Limb (tissue), 2 donors: ENCODE data around the gene PTPRT.
A peak's percentile ranks its signal among the peaks of the same experiment; 100 is the strongest.
"Not testable (repeated sequence)": the region's sequence is repeated elsewhere in the genome, so short reads cannot be mapped to it uniquely, and the experiment has no call there.

ENCODE experiments used
- DNase-seq, 2 donors: peaks; one replicate each; pipeline ENCODE4 v3.0.0-alpha.2; 2016; ENCODE audit errors: extremely low spot score in 2 of 2

PTPRT gene

GRCh38 chr20:42214074-42214473, 975.6 kb downstream of the PTPRT start:
- no peak for DNase-seq

- no peak for DNase-seq
These were observed 977.3 kb downstream of the PTPRT start for GRCh38 chr20:42212391-42212790.

GRCh38 chr20:42206557-42206956, 983.1 kb downstream of the PTPRT start:
- DNase-seq = not testable (repeated sequence)

- peak; percentile 24 to 42 for DNase-seq
These were observed 985.5 kb downstream of the PTPRT start for GRCh38 chr20:42204109-42204660.

- DNase-seq = no peak
These were observed 992.1 kb downstream of the PTPRT start for GRCh38 chr20:42197599-42197998.

- DNase-seq = no peak
These were observed 996.6 kb downstream of the PTPRT start for GRCh38 chr20:42193119-42193518.

GRCh38 chr20:42192321-42192720, 997.4 kb downstream of the PTPRT start:
- DNase-seq = no peak

GRCh38 chr20:42191140-42191860, 998.4 kb downstream of the PTPRT start:
- DNase-seq = no peak

- no peak for DNase-seq
These were observed 999.6 kb downstream of the PTPRT start for GRCh38 chr20:42190084-42190483.

GRCh38 chr20:42186337-42186736, 1003.4 kb downstream of the PTPRT start:
- DNase-seq = no peak

- DNase-seq = no peak
These were observed 1006.6 kb downstream of the PTPRT start for GRCh38 chr20:42183147-42183546.

GRCh38 chr20:42181064-42181463, 1008.6 kb downstream of the PTPRT start:
- DNase-seq = no peak

- peak; percentile 39 to 51 for DNase-seq
These were observed 1009.9 kb downstream of the PTPRT start for GRCh38 chr20:42179768-42180167.

- no peak for DNase-seq
These were observed 1016.3 kb downstream of the PTPRT start for GRCh38 chr20:42173440-42173839.

GRCh38 chr20:42164121-42164890, 1025.4 kb downstream of the PTPRT start:
- DNase-seq = no peak

- no peak for DNase-seq
These were observed 1028.4 kb downstream of the PTPRT start for GRCh38 chr20:42161228-42161829.

- no peak for DNase-seq
These were observed 1029.9 kb downstream of the PTPRT start for GRCh38 chr20:42159808-42160207.

GRCh38 chr20:42158272-42158671, 1031.4 kb downstream of the PTPRT start:
- no peak for DNase-seq

GRCh38 chr20:42155586-42155985, 1034.1 kb downstream of the PTPRT start:
- DNase-seq = no peak

- no peak for DNase-seq
These were observed 1037.1 kb downstream of the PTPRT start for GRCh38 chr20:42152575-42152974.

- no peak for DNase-seq
These were observed 1039.5 kb downstream of the PTPRT start for GRCh38 chr20:42150230-42150629.

- DNase-seq = no peak
These were observed 1051.0 kb downstream of the PTPRT start for GRCh38 chr20:42138729-42139128.
